ENCODE measurements around the gene SPRN. TPM values are rescaled to one million over a fixed set of nuclear protein-coding genes. Genes with fewer than 3 reads are reported as not detected.
"Not testable (repeated sequence)": the region's sequence is repeated elsewhere in the genome, so short reads cannot be mapped to it uniquely, and the experiment has no call there.

The SPRN gene, protein sequence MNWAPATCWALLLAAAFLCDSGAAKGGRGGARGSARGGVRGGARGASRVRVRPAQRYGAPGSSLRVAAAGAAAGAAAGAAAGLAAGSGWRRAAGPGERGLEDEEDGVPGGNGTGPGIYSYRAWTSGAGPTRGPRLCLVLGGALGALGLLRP
- total RNA-seq (ENCODE audit: low replicate concordance): 0.06 and 0.12 TPM in 2 replicates

DNA sequence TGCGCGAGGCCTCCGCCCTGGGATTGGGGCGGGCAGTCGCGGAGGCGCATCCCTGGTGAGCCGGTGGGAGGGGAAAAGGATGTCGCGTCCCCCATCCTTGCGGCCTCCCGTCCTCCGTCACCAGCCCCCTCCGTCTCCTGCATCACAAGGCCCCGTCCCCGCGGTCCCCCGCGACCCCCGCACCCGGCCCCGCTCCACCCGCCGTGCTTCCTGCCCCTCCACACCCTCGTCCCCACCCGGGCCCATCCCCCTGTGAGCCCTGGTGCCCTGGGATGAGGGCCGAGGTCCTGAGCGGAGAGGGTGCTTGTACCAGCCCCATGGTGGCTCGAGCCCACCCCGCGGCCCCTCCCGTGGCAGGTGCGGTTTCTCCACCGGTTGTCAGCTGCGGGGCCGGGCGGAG, at the start of gene SPRN:
Gene SPRN (minus strand): TSS at position 25 of the 400 bp plus-strand sequence. CDS start 944 bp downstream, outside the sequence.
- H3K27me3 Mint-ChIP-seq (ENCODE audit: insufficient read depth, low read depth); H3K27ac ChIP-seq; H3K4me1 ChIP-seq; H2AFZ ChIP-seq (replicated peaks); H3K4me1 Mint-ChIP-seq; H3K9ac ChIP-seq; H3K9me3 ChIP-seq (ENCODE audit: low read depth); DNase-seq (ENCODE audit: low spot score); H3K36me3 ChIP-seq; H3K36me3 Mint-ChIP-seq; H3K79me2 ChIP-seq (ENCODE audit: low read depth); H3K27ac Mint-ChIP-seq: not testable (repeated sequence)
- Histone ChIP-seq H3K4me2 (peak within 1 kb of the TSS; percentile 67), H3K27me3 (peaks cover 28% of the 10 kb centered on the region), H4K20me1 (ENCODE audit: low read depth) (peaks cover 19% of the 10 kb centered on the region), H3K4me3 (peak within 1 kb of the TSS; percentile 29), H3F3A (ENCODE audit: low read depth) (peaks cover 12% of the 10 kb centered on the region)
- Mint-ChIP-seq H3K9me3 (peaks cover 11% of the 10 kb centered on the region), H3K4me3 (peak within 1 kb of the TSS; percentile 73)

- peaks cover 2% of the 10 kb centered on the region for H3K27me3 Mint-ChIP-seq (ENCODE audit: insufficient read depth, low read depth)
- no peak overlapping the region for H3K9ac ChIP-seq
These were observed 49.6 kb upstream of the SPRN start for GRCh38 chr10:133474027-133474426.

DNA sequence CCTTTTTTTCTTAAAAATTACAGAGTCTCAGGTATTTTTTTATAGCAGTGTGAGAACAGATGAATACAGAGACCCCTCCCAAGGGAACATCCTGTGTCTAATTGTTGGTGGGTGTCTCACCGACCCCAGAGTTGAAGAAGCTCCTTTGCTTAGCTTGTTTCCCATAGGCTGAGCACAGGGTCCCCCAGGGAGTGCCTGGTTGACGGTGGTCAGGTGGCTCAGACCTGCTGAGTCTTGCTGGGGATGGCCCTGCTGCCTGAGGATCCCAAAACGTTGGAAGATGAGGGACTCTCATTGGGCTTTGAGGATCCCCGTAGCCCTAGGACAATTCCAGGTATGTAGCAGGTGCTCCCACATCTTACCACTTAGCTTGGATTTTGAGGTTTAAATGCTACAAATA, 48.8 kb upstream of the SPRN start:
- H3K27ac ChIP-seq: no peak overlapping the region
- Mint-ChIP-seq H3K36me3 (no peaks in the 10 kb centered on the region), H3K9me3 (peaks cover 15% of the 10 kb centered on the region)

More at GRCh38 chr10:133474027-133474426, 49.6 kb upstream of the SPRN start:
- Histone ChIP-seq H3K4me2 (no peak overlapping the region), H3K9me3 (ENCODE audit: low read depth) (peaks cover 3% of the 10 kb centered on the region), H3K27me3 (no peaks in the 10 kb centered on the region), H4K20me1 (ENCODE audit: low read depth) (no peaks in the 10 kb centered on the region), H3K27ac (no peak overlapping the region), H3K36me3 (no peaks in the 10 kb centered on the region), H3K4me1 (no peaks in the 10 kb centered on the region), H2AFZ (replicated peaks) (no peak overlapping the region), H3F3A (ENCODE audit: low read depth) (no peaks in the 10 kb centered on the region), H3K79me2 (ENCODE audit: low read depth) (no peaks in the 10 kb centered on the region), H3K4me3 (no peak overlapping the region)
- no peak for DNase-seq (ENCODE audit: low spot score)
- Mint-ChIP-seq H3K9me3 (peaks cover 14% of the 10 kb centered on the region), H3K4me3 (no peak overlapping the region), H3K27ac (no peak overlapping the region), H3K36me3 (no peaks in the 10 kb centered on the region), H3K4me1 (no peaks in the 10 kb centered on the region)
- TF ChIP-seq EZH2 (IDR thresholded peaks at IDR 0.05): no peak
- TF ChIP-seq EZH2phosphoT487 (IDR thresholded peaks at IDR 0.05): no peak
- no peak for TF ChIP-seq CTCF (IDR thresholded peaks at IDR 0.05)

More for the DNA sequence above, 48.8 kb upstream of the SPRN start:
- H4K20me1 ChIP-seq (ENCODE audit: low read depth): no peaks in the 10 kb centered on the region
- H2AFZ ChIP-seq (replicated peaks): no peak overlapping the region
- H3K4me1 Mint-ChIP-seq: no peaks in the 10 kb centered on the region
- no peak for TF ChIP-seq EZH2 (IDR thresholded peaks at IDR 0.05)
- TF ChIP-seq CTCF (IDR thresholded peaks at IDR 0.05): no peak
- no peak for TF ChIP-seq EZH2phosphoT487 (IDR thresholded peaks at IDR 0.05)
- H3K9ac ChIP-seq: no peak overlapping the region
- H3K4me2 ChIP-seq: no peak overlapping the region
- H3K9me3 ChIP-seq (ENCODE audit: low read depth): peaks cover 3% of the 10 kb centered on the region
- no peaks in the 10 kb centered on the region for H3F3A ChIP-seq (ENCODE audit: low read depth)
- no peaks in the 10 kb centered on the region for H3K4me1 ChIP-seq
- H3K4me3 Mint-ChIP-seq: no peak overlapping the region
- H3K4me3 ChIP-seq: no peak overlapping the region
- peaks cover 2% of the 10 kb centered on the region for H3K27me3 Mint-ChIP-seq (ENCODE audit: insufficient read depth, low read depth)
- no peak for DNase-seq (ENCODE audit: low spot score)
- H3K27ac Mint-ChIP-seq: no peak overlapping the region
- no peaks in the 10 kb centered on the region for H3K27me3 ChIP-seq
- no peaks in the 10 kb centered on the region for H3K36me3 ChIP-seq
- no peaks in the 10 kb centered on the region for H3K79me2 ChIP-seq (ENCODE audit: low read depth)

Measured in neural progenitor cell (in vitro differentiated cells).